AG04450 (cell line): ENCODE data around the gene PTPRR. TPM values are rescaled to one million over a fixed set of nuclear protein-coding genes. Genes with fewer than 3 reads are reported as not detected.

Experiments used
- CTCF ChIA-PET: fragments of 300-600, 350-600 bp; formaldehyde crosslinking; extraction: SDS; loops from one replicate; lab custom pipeline; 2022; ENCODE audit warnings: antibody characterized with exemption, inconsistent platforms; lab: Charles Lee
- POLR2A ChIA-PET: fragments of 350-600 bp; formaldehyde crosslinking; extraction: SDS; loops from one replicate; lab custom pipeline; 2021; ENCODE audit warnings: antibody characterized with exemption, inconsistent platforms; lab: Yijun Ruan, JAX
- DNase-seq: peaks from one replicate; pipeline ENCODE4 v3.0.0-alpha.2; 2011; ENCODE audit warnings: low read depth, low spot score
- H3K27ac ChIP-seq: one replicate; pipeline ENCODE4 v1.5.1; 2012; ENCODE audit warnings: low read depth, low read length, control low read depth
- H3K27me3 ChIP-seq: one replicate; pipeline ENCODE4 v1.6.0; 2012; ENCODE audit warnings: low read length; ENCODE audit not compliant: control insufficient read depth, insufficient read depth
- H3K4me3 ChIP-seq: 2 replicates; pipeline ENCODE4 v1.5.1; 2011; ENCODE audit warnings: mild to moderate bottlenecking, low read depth, low read length, control low read depth
- H3K9me3 ChIP-seq: 2 replicates; pipeline ENCODE4 v1.5.1; 2012; ENCODE audit warnings: low read length; ENCODE audit not compliant: control insufficient read depth, insufficient read depth
- CTCF ChIP-seq: IDR thresholded peaks from 2 replicates; pipeline ENCODE4 v1.5.1; 2011; ENCODE audit warnings: low read depth, low read length, control low read depth, inconsistent platforms
- polyA plus RNA-seq: library from polyadenylated mRNA; depleted of rRNA; stranded (reverse); fragments of >200 nt; gene quantifications from 2 replicates; pipeline ENCODE4 v1.2.3, GENCODE V29; 2011

PTPRR gene
- polyA plus RNA-seq, 1 experiment = 0.07 TPM

- H3K4me3 ChIP-seq = no peak overlapping the region
- H3K27me3 ChIP-seq = peaks cover 10% of the 10 kb centered on the region
- H3K9me3 ChIP-seq = no peaks in the 10 kb centered on the region
- H3K27ac ChIP-seq = no peak overlapping the region
- DNase-seq = no peak
- ChIA-PET CTCF (interaction anchor here (1.8 kb wide), 1 partner anchor 30 kb away, joined by 5 read pairs; no protein-coding TSS in a partner anchor), POLR2A (no interaction called here)
- TF ChIP-seq CTCF = no peak
Measured at GRCh38 chr12:70607107-70607506, 313.4 kb downstream of the PTPRR start.

- Histone ChIP-seq H3K27ac (no peak overlapping the region), H3K4me3 (no peak overlapping the region), H3K9me3 (no peaks in the 10 kb centered on the region), H3K27me3 (peaks cover 10% of the 10 kb centered on the region)
- CTCF ChIA-PET = interaction anchor here (0.6 to 1.8 kb wide), 4 partner anchors 29 to 726 kb away, joined by 3 to 5 read pairs (median 3); no protein-coding TSS in a partner anchor
- no peak for DNase-seq
- POLR2A ChIA-PET = no interaction called here
- no peak for TF ChIP-seq CTCF
Measured at GRCh38 chr12:70605976-70606375, 314.6 kb downstream of the PTPRR start.

DNA sequence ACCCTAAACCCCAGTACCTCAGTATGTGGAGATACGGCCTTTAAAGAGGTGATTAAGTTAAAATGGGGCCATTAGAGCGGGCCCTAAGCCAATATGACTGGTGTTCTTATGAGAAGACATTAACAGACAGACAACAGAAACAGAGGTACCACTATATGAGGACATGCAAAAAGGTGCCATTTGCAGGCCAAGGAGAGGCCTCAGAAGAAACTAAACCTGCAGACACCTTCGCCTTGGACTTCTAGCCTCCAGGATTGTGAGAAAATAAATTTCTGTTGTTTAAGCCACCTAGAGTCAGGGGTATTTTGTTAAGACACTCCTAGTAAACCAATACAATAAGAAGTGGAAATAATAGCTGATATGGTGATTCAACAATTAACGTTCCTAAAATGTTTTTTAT, 315.9 kb downstream of the PTPRR start:
- CTCF ChIA-PET = no interaction called here
- Histone ChIP-seq H3K27me3 (peaks cover 5% of the 10 kb centered on the region), H3K27ac (no peak overlapping the region), H3K4me3 (no peak overlapping the region), H3K9me3 (no peaks in the 10 kb centered on the region)
- POLR2A ChIA-PET = no interaction called here
- no peak for TF ChIP-seq CTCF
- no peak for DNase-seq

DNA sequence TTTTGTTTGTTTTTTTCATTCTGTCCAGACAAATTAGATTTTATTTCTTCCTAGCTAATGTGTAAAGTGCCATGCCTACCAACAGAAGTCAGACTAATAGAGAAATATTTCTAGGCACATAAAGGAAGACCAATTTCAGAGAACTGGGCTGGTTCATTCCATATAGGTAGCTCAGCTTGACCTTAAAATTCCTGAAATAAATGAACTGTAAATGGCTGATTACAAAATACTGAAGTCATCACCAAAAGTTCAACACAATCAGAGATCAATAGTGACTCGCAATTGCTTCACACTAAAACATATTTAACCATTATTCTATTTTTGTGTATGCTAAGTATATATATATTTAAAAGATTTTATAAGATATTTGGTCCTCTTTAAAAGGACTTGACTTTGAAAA, 317.5 kb downstream of the PTPRR start:
- DNase-seq = no peak
- no peaks in the 10 kb centered on the region for H3K27me3 ChIP-seq
- H3K27ac ChIP-seq = no peak overlapping the region
- no peak for TF ChIP-seq CTCF
- POLR2A ChIA-PET = interaction anchor here (0.6 kb wide), 1 partner anchor 91 kb away, joined by 5 read pairs; no protein-coding TSS in a partner anchor
- CTCF ChIA-PET = interaction anchor here (0.7 to 1.1 kb wide), 2 partner anchors 130 to 1326 kb away, joined by 3 to 11 read pairs; no protein-coding TSS in a partner anchor
- H3K4me3 ChIP-seq = no peak overlapping the region
- H3K9me3 ChIP-seq = no peaks in the 10 kb centered on the region

DNA sequence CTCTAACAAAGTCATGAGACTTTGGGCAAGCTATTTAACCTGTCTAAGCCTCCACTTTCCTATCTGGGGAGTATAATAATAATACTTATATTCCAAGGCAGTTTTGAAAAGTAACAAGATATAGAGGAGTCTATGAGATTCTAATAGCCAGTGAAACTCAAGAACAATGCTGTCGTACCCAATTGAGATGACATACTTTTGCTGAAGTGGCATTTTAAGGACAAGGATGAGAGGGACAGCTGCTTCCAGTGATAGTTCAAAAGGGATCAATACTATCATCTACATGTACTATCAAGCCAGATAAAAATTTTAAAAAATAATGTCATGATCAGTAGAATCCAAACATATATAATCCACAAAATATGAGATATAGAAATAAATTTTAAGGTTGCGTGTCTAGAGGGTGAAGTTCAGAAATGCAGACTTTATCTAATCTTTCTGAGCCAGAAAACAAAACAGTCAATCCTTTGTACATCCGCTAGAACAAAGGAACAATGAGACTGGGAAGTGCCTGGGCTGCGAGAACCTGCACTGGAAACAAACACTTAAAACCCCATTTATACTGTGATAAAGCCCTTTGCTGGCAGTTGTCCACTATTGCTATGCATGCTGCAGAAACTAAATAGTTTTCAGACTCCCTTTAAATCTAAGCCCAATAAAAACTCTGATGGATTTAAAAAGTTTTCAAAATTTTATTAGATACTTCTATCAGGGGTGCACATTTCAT, 321.9 kb downstream of the PTPRR start:
- TF ChIP-seq CTCF = no peak
- H3K9me3 ChIP-seq = no peaks in the 10 kb centered on the region
- no peak overlapping the region for H3K4me3 ChIP-seq
- H3K27ac ChIP-seq = no peak overlapping the region
- H3K27me3 ChIP-seq = no peaks in the 10 kb centered on the region
- POLR2A ChIA-PET = no interaction called here
- no peak for DNase-seq
- CTCF ChIA-PET = interaction anchor here (0.8 to 1.1 kb wide), 2 partner anchors 9 to 22 kb away, joined by 3 to 4 read pairs; no protein-coding TSS in a partner anchor
